HepG2 (cell line): ENCODE measurements around the gene SERTAD2. TPM values are rescaled to one million over a fixed set of nuclear protein-coding genes. Genes with fewer than 3 reads are reported as not detected.
A peak's percentile ranks its signal among the peaks of the same experiment; 100 is the strongest.

Experiments used
- ARNTL ChIP-seq: sonication (generic); formaldehyde crosslinking; IDR thresholded peaks from 2 replicates; pipeline ENCODE4 v1.4.0; 2020; ENCODE audit warnings: mild to moderate bottlenecking, missing genetic modification reagents
- ATF7 ChIP-seq, 2 experiments: fragments of 450-650 bp in 1 of 2; sonication (generic) in 1 of 2; formaldehyde crosslinking in 1 of 2; IDR thresholded peaks; 2 replicates each; pipeline versions ENCODE4 v1.4.0 to v1.6.1; 2016 to 2020; ENCODE audit warnings: antibody characterized with exemption in 1 of 2, mild to moderate bottlenecking in 1 of 2, missing genetic modification reagents in 1 of 2
- EED ChIP-seq: sonication (generic); formaldehyde crosslinking; IDR thresholded peaks from 2 replicates; pipeline ENCODE4 v1.5.0; 2020; ENCODE audit warnings: mild to moderate bottlenecking, missing genetic modification reagents
- GABPB1 ChIP-seq: IDR thresholded peaks from 2 replicates; pipeline ENCODE4 v1.6.1; 2016; ENCODE audit warnings: mild to moderate bottlenecking, missing genetic modification reagents, moderate library complexity, missing compliant biosample characterization
- GPN1 ChIP-seq: sonication (generic); formaldehyde crosslinking; IDR thresholded peaks from 2 replicates; pipeline ENCODE4 v1.5.1; 2020; ENCODE audit warnings: missing genetic modification reagents, borderline replicate concordance
- IKZF4 ChIP-seq: sonication (generic); formaldehyde crosslinking; IDR thresholded peaks from 2 replicates; pipeline ENCODE4 v1.5.1; 2020; ENCODE audit warnings: borderline replicate concordance, mild to moderate bottlenecking, low read depth, missing genetic modification reagents; ENCODE audit errors: not compliant biosample characterization
- PCBP2 ChIP-seq: fragments of 200-400 bp; formaldehyde crosslinking; optimal IDR thresholded peaks from 2 replicates; pipeline ENCODE3; 2018; ENCODE audit warnings: low read length, low read depth; ENCODE audit not compliant: poor library complexity, severe bottlenecking
- PPARG ChIP-seq: conservative IDR thresholded peaks from 2 replicates; pipeline ENCODE4 v1.6.1; 2016; ENCODE audit warnings: missing biosample characterization, missing genetic modification reagents
- SCMH1 ChIP-seq: sonication (generic); formaldehyde crosslinking; IDR thresholded peaks from 2 replicates; pipeline ENCODE4 v1.9.0; 2021; ENCODE audit warnings: missing genetic modification reagents, mild to moderate bottlenecking, borderline replicate concordance
- TRIM24 ChIP-seq: sonication (generic); formaldehyde crosslinking; IDR thresholded peaks from 2 replicates; pipeline ENCODE4 v1.8.0; 2022; ENCODE audit warnings: mild to moderate bottlenecking, missing genetic modification reagents
- ZNF253 ChIP-seq: sonication (generic); formaldehyde crosslinking; IDR thresholded peaks from 2 replicates; pipeline ENCODE4 v1.8.0; 2022; ENCODE audit warnings: mild to moderate bottlenecking, missing genetic modification reagents, borderline replicate concordance
- ZNF382 ChIP-seq: sonication (generic); formaldehyde crosslinking; IDR thresholded peaks from 2 replicates; pipeline ENCODE4 v1.5.0; 2020; ENCODE audit warnings: missing genetic modification reagents, mild to moderate bottlenecking, borderline replicate concordance
- ZNF510 ChIP-seq: sonication (generic); formaldehyde crosslinking; IDR thresholded peaks from 2 replicates; pipeline ENCODE4 v1.4.0; 2020; ENCODE audit warnings: low read depth, mild to moderate bottlenecking, missing genetic modification reagents
- ZNF660 ChIP-seq: sonication (generic); formaldehyde crosslinking; IDR thresholded peaks from 2 replicates; pipeline ENCODE4 v1.5.1; 2020; ENCODE audit warnings: mild to moderate bottlenecking, low read depth, missing genetic modification reagents, borderline replicate concordance
- ZNF749 ChIP-seq: sonication (generic); formaldehyde crosslinking; IDR thresholded peaks from 2 replicates; pipeline ENCODE4 v1.8.0; 2022; ENCODE audit warnings: mild to moderate bottlenecking, missing genetic modification reagents, moderate library complexity, borderline replicate concordance
- ZNF766 ChIP-seq: sonication (generic); formaldehyde crosslinking; IDR thresholded peaks from 2 replicates; pipeline ENCODE4 v1.5.0; 2020; ENCODE audit warnings: missing genetic modification reagents, borderline replicate concordance
- ZNF878 ChIP-seq: sonication (generic); formaldehyde crosslinking; IDR thresholded peaks from 2 replicates; pipeline ENCODE4 v1.8.1; 2023; ENCODE audit warnings: mild to moderate bottlenecking, missing genetic modification reagents, moderate library complexity
- polyA plus RNA-seq, 8 experiments: library from polyadenylated mRNA; depleted of rRNA in 3 of 8; stranded (reverse) in 7 of 8; unstranded in 1 of 8; fragments of >200 nt; fragmentation: Illumina TruSeq in 4 of 8; extraction: Trizol in 4 of 8; gene quantifications; 2 replicates each; pipeline versions ENCODE4 v1.2.1 to v1.2.3, GENCODE V29; 2011 to 2016; ENCODE audit warnings: low read depth in 4 of 8, missing spikeins in 1 of 8, mixed read lengths in 1 of 8; ENCODE audit not compliant: insufficient read depth in 1 of 8
- total RNA-seq, 5 experiments: library from RNA; depleted of rRNA; stranded (reverse); fragments of >200 nt; fragmentation: Illumina TruSeq; extraction: Trizol; gene quantifications; 2 replicates each; pipeline ENCODE4 v1.2.3, GENCODE V29; 2016; ENCODE audit warnings: low read depth in 1 of 5
- TF ChIP-seq, protein P1 (sequence below): sonication (generic); formaldehyde crosslinking; IDR thresholded peaks from 2 replicates; pipeline ENCODE4 v1.4.0; 2020; ENCODE audit warnings: mild to moderate bottlenecking, missing genetic modification reagents
- TF ChIP-seq, protein P2 (sequence below): sonication (generic); formaldehyde crosslinking; IDR thresholded peaks from 2 replicates; pipeline ENCODE4 v1.8.1; 2023; ENCODE audit warnings: mild to moderate bottlenecking, missing genetic modification reagents, borderline replicate concordance
- TF ChIP-seq, protein P3 (sequence below): sonication (generic); formaldehyde crosslinking; IDR thresholded peaks from 2 replicates; pipeline ENCODE4 v1.4.0; 2020; ENCODE audit warnings: missing genetic modification reagents, borderline replicate concordance
- TF ChIP-seq, protein P4 (sequence below): sonication (generic); formaldehyde crosslinking; IDR thresholded peaks from 2 replicates; pipeline ENCODE4 v1.4.0; 2020; ENCODE audit warnings: missing genetic modification reagents

SERTAD2 gene
- total and polyA plus RNA-seq, 2 of the 13 experiments (the other 11 are each of a cell fraction or from before 2014, with no cell fraction given) = 6.7 to 22.6 TPM

DNA sequence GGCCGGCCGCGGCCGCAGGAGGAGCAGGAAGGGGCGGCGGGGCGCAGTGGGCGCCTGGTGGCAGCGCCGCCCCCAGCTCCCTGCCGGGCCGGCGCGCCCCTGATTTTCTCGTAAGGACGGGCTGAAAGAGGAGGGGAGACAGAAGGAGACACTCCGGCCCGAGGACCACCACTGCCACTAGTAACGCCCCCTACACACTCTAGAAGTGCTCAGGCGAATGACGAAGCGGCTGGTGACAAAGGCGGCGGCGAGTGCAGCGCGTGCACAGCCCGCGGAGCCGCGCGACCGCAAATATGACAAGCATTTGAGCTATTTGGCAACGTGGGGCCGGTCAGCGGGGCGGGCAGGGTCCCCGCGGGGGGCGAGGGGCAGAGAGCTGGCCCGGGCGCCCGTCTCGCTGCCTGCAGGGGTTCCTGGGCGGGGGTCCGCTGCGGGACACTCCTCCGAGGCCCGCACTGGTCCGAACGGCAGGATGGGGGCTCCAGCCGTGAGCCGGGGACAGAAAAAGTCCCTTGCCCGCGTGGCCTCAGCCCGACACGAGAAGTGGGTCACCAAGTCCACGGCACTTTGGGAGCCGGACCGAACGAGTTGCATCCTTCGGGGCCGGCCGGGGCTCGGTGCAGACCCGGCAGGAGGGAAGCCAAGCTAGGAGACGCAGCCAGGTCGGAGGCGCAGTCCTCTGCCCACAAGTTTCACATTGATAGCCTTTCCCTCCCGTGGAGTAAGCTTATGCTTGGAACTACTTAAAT lies 524 bp upstream of the SERTAD2 start (continued):
- TF ChIP-seq EED (0 out of 2 replicates have a peak, but pooled peaks have one; percentile 15), SCMH1 (no peak), ZNF749 (no peak), TRIM24 (no peak), ZNF253 (CRISPR knock-in tag) (no peak), GABPB1 (CRISPR knock-in tag) (peak; percentile 67; the same call in 1 of the 2 replicates), ZNF878 (CRISPR knock-in tag) (no peak), GPN1 (CRISPR knock-in tag) (no peak), ZNF510 (CRISPR knock-in tag) (no peak), ARNTL (CRISPR knock-in tag) (no peak; the same call in 1 of the 2 replicates), ATF7 (IDR thresholded peaks at IDR 0.05) (no peak), ATF7 (CRISPR knock-in tag; IDR thresholded peaks at IDR 0.05) (peak; percentile 67; the same call in 1 of the 2 replicates), PCBP2 (no peak), IKZF4 (no peak), ZNF660 (CRISPR knock-in tag) (no peak), ZNF766 (CRISPR knock-in tag) (no peak), PPARG (no peak), ZNF382 (no peak)
- TF ChIP-seq, protein P1, sequence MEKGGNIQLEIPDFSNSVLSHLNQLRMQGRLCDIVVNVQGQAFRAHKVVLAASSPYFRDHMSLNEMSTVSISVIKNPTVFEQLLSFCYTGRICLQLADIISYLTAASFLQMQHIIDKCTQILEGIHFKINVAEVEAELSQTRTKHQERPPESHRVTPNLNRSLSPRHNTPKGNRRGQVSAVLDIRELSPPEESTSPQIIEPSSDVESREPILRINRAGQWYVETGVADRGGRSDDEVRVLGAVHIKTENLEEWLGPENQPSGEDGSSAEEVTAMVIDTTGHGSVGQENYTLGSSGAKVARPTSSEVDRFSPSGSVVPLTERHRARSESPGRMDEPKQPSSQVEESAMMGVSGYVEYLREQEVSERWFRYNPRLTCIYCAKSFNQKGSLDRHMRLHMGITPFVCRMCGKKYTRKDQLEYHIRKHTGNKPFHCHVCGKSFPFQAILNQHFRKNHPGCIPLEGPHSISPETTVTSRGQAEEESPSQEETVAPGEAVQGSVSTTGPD (CRISPR knock-in tag) = no peak
- TF ChIP-seq, protein P2, sequence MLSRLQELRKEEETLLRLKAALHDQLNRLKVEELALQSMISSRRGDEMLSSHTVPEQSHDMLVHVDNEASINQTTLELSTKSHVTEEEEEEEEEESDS (CRISPR knock-in tag) = no peak
- TF ChIP-seq, protein P3, sequence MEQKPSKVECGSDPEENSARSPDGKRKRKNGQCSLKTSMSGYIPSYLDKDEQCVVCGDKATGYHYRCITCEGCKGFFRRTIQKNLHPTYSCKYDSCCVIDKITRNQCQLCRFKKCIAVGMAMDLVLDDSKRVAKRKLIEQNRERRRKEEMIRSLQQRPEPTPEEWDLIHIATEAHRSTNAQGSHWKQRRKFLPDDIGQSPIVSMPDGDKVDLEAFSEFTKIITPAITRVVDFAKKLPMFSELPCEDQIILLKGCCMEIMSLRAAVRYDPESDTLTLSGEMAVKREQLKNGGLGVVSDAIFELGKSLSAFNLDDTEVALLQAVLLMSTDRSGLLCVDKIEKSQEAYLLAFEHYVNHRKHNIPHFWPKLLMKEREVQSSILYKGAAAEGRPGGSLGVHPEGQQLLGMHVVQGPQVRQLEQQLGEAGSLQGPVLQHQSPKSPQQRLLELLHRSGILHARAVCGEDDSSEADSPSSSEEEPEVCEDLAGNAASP = peak; percentile 55; the same call in 1 of the 2 replicates
- TF ChIP-seq, protein P4, sequence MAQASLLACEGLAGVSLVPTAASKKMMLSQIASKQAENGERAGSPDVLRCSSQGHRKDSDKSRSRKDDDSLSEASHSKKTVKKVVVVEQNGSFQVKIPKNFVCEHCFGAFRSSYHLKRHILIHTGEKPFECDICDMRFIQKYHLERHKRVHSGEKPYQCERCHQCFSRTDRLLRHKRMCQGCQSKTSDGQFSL (CRISPR knock-in tag) = no peak; the same call in 1 of the 2 replicates
